Measurements from ENCODE around the gene HRCT1.
"Not testable (repeated sequence)": the region's sequence is repeated elsewhere in the genome, so short reads cannot be mapped to it uniquely, and the experiment has no call there.

The HRCT1 gene

GRCh38 chr9:35905912-35906679, at the start of gene HRCT1:
Gene HRCT1 (plus strand): TSS chr9:35906202. CDS start chr9:35906288, 86 bp downstream.
- no peak for DNase-seq

DNA sequence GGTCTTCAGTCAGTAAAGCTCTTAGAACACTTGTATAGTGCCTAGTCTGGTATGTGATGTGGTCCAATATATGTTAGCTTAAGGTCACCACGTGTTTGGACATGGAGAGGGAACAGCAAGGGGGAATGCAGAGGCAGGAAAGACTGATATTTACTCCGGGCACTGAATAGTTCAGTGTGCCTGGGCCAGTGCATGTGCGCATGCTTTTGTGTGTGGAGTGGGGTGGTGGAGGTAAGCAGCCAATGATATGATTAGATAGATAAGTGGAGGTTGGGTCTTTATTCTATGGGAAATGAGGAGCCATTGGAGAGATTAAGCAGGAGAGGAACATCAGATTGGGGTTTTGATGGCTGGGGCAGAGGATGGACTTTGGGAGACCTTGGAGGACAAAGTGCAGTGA, 49.8 kb upstream of the HRCT1 start:
- DNase-seq, result no peak

GRCh38 chr9:35856882-35857281, 49.1 kb upstream of the HRCT1 start:
- DNase-seq, result no peak

- DNase-seq, result no peak
Observed at GRCh38 chr9:35858458-35858857, 47.5 kb upstream of the HRCT1 start.

GRCh38 chr9:35859310-35859989, 46.6 kb upstream of the HRCT1 start:
- DNase-seq, result no peak

GRCh38 chr9:35859990-35860339, 46.0 kb upstream of the HRCT1 start:
- DNase-seq, result no peak

DNA sequence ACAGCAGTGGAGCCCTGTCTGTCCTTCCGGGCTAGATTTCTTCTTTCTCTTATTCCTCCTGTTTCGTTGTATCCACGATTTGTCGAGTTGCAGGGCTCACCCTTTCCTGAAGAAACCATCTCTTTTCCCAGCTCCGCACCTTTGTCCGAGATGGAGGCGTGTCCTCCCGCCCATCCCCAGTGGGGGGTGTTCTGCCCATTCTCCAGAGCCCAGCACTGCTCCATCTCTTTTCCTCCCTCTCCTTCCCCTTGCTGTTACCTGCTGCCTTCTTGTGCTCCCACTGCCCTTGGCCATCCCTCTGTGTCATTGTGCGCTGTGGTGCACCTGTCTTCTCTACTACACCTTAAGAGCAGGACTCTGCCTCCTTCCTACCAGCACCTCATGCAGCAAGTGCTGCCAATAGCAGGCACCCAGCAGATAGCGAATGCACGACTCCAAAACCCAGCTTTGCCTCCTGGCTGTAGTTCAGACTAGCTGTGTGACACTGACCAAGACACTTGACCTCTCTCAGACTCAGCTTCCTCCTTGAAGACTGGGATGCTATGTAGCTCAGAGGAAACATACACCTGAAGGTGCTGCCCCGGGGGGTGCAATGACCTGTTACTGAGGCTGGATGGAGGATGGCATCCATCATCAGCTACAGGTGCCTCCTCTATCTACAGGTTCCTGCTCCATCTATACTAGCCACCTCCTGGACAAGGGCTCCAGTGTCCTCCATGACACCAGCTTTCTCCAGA, 44.7 kb upstream of the HRCT1 start:
- DNase-seq, result no peak

GRCh38 chr9:35862328-35862727, 43.7 kb upstream of the HRCT1 start:
- no peak for DNase-seq

- no peak for DNase-seq
Observed at GRCh38 chr9:35863583-35863982, 42.4 kb upstream of the HRCT1 start.

- DNase-seq, result no peak
Observed at GRCh38 chr9:35864695-35865255, 41.2 kb upstream of the HRCT1 start.

DNA sequence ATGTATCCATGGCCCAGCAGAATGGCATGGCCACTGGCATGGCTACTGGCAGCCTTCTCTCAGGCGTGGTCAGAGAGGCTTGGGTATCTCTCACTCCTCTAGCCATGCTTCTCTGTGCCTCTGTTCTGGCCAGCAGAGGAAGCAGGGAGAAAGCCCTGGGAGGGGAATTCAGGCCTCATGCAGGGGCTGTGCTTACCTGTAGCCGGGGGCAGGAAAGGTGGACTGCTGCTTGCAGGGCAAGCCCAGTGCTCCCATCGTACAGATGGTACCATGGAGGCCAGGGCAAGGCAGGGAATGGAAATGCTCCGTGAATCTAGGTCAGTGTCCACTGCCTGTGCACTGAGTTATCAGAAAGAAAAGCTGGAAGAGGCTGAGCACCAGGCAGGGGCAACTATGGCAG, 38.5 kb upstream of the HRCT1 start:
- DNase-seq, result no peak

DNA sequence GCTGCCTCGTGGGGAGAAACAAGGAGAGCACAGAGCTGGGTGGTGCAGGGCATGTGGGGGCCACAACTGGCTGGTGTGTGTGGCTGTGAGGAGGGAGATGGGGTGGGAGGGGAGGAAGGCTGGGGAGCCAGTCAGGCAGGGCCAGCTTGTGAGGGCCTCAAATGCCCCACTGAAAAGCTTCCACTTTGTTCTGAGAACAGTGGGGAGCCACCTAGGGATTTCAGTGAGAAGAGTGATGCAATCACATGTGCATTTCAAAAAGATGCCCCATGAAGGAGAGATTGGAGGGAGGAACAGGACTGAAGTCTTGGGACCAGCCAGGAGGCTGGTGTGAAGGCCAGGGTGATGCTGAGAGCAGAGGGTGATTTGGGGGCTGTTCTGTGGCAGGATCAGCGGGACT, 37.1 kb upstream of the HRCT1 start:
- DNase-seq, result no peak

GRCh38 chr9:35869621-35870216, 36.3 kb upstream of the HRCT1 start:
- DNase-seq, result no peak

GRCh38 chr9:35870351-35870923, 35.6 kb upstream of the HRCT1 start, which contains the start of gene OR13J1:
Gene OR13J1 (minus strand): TSS chr9:35870401. CDS start chr9:35870401, 0 bp downstream.
- DNase-seq, result no peak

GRCh38 chr9:35871545-35871944, 34.5 kb upstream of the HRCT1 start:
- no peak for DNase-seq

DNA sequence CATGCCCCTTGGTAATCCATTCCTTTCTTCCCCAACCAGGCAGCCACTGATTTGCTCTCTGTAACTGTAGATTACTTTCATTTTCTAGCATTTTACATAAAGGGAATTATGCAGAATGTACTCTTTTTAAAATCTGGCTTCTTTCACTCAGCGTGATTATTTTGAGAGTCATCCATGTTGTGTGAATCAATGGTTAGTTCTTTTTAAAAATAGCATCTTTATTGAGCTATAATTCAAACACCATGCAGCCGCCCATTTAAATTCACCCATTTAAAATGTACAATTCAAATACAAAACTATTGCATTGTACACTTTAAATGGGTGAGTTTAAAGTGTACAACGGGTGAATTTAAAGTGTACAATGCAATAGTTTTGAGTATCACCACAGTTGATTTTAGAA, 33.5 kb upstream of the HRCT1 start:
- DNase-seq, result no peak

DNA sequence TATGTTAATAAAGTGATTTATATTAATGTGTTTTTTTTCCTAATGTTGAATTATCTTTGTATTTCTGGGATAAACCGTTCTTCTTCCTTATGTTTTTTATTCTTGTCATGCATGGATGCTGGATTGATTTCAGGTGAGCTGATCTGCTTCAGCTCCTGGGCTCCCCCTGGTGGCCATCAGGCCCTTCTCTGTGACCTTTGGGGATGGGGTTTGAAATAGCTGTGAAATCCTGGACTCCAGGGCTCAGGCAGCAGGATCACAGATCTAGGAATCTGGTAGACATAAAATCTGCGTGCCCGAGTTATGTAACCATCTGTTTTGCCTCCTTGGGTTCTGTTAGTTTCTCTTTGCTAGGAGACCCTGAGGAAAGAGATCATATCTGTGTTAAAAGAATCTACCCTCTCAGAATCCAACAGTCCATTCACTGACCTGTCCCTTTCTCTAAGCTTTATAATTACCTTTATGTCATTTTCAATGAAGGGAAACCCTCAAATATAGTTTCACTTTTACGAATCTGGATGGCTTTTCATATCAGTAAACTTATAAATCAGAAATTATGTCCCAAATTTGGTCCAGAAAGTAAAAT, 23.6 kb upstream of the HRCT1 start:
- DNase-seq, result peak; percentile 82

DNA sequence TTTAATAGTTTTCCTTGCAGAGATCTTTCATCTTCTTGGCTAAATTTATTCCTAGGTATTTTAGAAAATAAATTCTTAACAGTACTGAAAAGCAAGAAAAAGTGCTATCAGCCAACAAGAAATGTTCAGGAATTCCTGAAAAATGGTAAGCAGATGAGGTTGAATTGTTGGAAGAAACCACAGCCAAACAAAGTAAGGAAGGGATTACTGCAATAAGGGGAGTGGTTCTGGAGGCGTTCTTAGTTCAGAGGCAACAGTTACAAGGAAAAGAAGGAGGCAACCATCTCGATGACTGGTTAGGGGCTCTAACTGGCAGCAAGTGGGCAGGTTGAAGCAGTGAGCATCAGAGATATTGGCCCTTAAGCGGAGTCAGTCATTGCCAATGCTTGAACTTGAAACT, 23.0 kb upstream of the HRCT1 start:
- DNase-seq, result no peak

DNA sequence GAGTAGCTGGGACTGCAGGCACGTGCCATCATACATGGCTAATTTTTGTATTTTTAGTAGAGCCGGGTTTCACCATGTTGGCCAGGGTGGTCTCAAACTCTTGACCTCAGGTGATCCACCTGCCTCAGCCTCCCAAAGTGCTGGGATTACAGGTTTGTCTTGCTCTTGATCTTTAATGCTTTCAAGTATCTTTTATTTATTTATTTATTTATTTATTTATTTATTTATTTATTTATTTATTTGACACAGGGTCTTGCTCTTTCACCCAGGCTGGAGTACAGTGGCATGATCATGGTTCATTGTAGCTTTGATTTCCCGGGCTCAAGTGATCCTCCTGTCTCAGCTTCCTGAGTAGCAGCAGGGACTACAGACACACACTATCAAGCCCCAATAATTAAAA, 21.1 kb upstream of the HRCT1 start:
- DNase-seq, result not testable (repeated sequence)

GRCh38 chr9:35891646-35892045, 14.4 kb upstream of the HRCT1 start:
- no peak for DNase-seq

GRCh38 chr9:35892051-35892450, 14.0 kb upstream of the HRCT1 start:
- DNase-seq, result no peak

GRCh38 chr9:35896570-35896969, 9.4 kb upstream of the HRCT1 start:
- no peak for DNase-seq
